ENCODE measurements around the gene ABHD5. TPM values are rescaled to one million over a fixed set of nuclear protein-coding genes. Genes with fewer than 3 reads are reported as not detected.

Gene ABHD5
- total and polyA plus RNA-seq, 2 of the 13 experiments (the other 11 are each of a cell fraction or from before 2014, with no cell fraction given), result 4.5 to 13.3 TPM

DNA sequence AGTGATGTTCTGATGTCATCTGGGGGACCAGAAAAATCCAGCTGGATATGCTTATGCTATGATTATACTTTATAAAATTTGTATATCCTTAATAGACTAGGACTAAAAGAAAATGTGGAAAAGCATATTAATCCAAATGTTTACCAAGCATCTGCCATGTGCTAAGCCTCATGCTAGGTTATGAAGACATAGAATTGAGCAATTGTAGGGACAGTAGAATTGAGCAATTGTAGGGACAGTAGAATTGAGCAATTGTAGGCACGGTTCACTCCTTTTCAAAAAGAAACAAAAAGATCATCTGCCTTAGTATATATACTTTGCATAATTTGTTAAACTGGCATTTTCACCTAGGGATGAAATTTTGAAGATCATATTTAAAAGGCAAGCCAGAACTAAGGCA is 18.3 kb downstream of the ABHD5 start (continued):
- no peak for TF ChIP-seq SCMH1 (CRISPR knock-in tag; IDR thresholded peaks at IDR 0.05; ENCODE audit: borderline replicate concordance)
- no peak for TF ChIP-seq SAFB2 (CRISPR knock-in tag; IDR thresholded peaks at IDR 0.05; ENCODE audit: borderline replicate concordance, low read depth)
- TF ChIP-seq NCOR1 (IDR thresholded peaks at IDR 0.05; ENCODE audit: borderline replicate concordance, low read length), result peak; percentile 43; the same call in 1 of the 2 replicates
- TF ChIP-seq SOX13 (IDR thresholded peaks at IDR 0.05), result peak; percentile 67; the same call in 1 of the 2 replicates
- TF ChIP-seq SOX13 (CRISPR knock-in tag; conservative IDR thresholded peaks at IDR 0.05 in 1 of 2, IDR thresholded peaks at IDR 0.05 in 1 of 2), result peak in 1 of 2 experiments; percentile 94; a peak in 2 of 4 replicates
- peak; percentile 46; the same call in 1 of the 2 replicates for TF ChIP-seq POGZ (CRISPR knock-in tag; IDR thresholded peaks at IDR 0.05)
- TF ChIP-seq, protein P1, sequence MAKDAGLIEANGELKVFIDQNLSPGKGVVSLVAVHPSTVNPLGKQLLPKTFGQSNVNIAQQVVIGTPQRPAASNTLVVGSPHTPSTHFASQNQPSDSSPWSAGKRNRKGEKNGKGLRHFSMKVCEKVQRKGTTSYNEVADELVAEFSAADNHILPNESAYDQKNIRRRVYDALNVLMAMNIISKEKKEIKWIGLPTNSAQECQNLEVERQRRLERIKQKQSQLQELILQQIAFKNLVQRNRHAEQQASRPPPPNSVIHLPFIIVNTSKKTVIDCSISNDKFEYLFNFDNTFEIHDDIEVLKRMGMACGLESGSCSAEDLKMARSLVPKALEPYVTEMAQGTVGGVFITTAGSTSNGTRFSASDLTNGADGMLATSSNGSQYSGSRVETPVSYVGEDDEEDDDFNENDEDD (CRISPR knock-in tag; IDR thresholded peaks at IDR 0.05; ENCODE audit: borderline replicate concordance), result peak; percentile 63; the same call in 1 of the 2 replicates
- TF ChIP-seq ZBTB1 (CRISPR knock-in tag; IDR thresholded peaks at IDR 0.05; ENCODE audit: borderline replicate concordance), result no peak
- peak; percentile 57; the same call in 1 of the 2 replicates for TF ChIP-seq EHMT2 (IDR thresholded peaks at IDR 0.05; ENCODE audit: borderline replicate concordance, low read depth, low read length)
- TF ChIP-seq, protein P2, sequence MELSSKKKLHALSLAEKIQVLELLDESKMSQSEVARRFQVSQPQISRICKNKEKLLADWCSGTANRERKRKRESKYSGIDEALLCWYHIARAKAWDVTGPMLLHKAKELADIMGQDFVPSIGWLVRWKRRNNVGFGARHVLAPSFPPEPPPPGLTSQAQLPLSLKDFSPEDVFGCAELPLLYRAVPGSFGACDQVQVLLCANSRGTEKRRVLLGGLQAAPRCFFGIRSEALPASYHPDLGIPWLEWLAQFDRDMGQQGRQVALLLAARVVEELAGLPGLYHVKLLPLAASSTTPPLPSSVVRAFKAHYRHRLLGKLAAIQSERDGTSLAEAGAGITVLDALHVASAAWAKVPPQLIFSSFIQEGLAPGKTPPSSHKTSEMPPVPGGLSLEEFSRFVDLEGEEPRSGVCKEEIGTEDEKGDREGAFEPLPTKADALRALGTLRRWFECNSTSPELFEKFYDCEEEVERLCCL (CRISPR knock-in tag; IDR thresholded peaks at IDR 0.05; ENCODE audit: borderline replicate concordance), result no peak
- no peak for TF ChIP-seq ZNF773 (CRISPR knock-in tag; IDR thresholded peaks at IDR 0.05; ENCODE audit: borderline replicate concordance)
- TF ChIP-seq ZNF3 (CRISPR knock-in tag; IDR thresholded peaks at IDR 0.05), result no peak
- peak; percentile 69 for TF ChIP-seq SAP130 (CRISPR knock-in tag; IDR thresholded peaks at IDR 0.05; ENCODE audit: low read depth)
- no peak for TF ChIP-seq ZNF749 (CRISPR knock-in tag; IDR thresholded peaks at IDR 0.05; ENCODE audit: borderline replicate concordance)
- TF ChIP-seq, protein P3, sequence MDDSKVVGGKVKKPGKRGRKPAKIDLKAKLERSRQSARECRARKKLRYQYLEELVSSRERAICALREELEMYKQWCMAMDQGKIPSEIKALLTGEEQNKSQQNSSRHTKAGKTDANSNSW (CRISPR knock-in tag; IDR thresholded peaks at IDR 0.05; ENCODE audit: borderline replicate concordance), result no peak
- TF ChIP-seq, protein P4, sequence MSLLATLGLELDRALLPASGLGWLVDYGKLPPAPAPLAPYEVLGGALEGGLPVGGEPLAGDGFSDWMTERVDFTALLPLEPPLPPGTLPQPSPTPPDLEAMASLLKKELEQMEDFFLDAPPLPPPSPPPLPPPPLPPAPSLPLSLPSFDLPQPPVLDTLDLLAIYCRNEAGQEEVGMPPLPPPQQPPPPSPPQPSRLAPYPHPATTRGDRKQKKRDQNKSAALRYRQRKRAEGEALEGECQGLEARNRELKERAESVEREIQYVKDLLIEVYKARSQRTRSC (CRISPR knock-in tag; IDR thresholded peaks at IDR 0.05; ENCODE audit: low read depth), result no peak
- TF ChIP-seq ATF1 (CRISPR knock-in tag; IDR thresholded peaks at IDR 0.05), result peak; percentile 33; the same call in 1 of the 2 replicates
- TF ChIP-seq ZNF792 (CRISPR knock-in tag; IDR thresholded peaks at IDR 0.05), result no peak
- no peak for TF ChIP-seq ZNF660 (CRISPR knock-in tag; IDR thresholded peaks at IDR 0.05; ENCODE audit: borderline replicate concordance, low read depth)

Data from HepG2 (cell line).